Keratinocyte (primary cell): ENCODE data around the gene FAM209B. TPM values are rescaled to one million over a fixed set of nuclear protein-coding genes. Genes with fewer than 3 reads are reported as not detected.

Source experiments
- DNase-seq: peaks from one replicate; pipeline ENCODE4 v3.0.0-alpha.2; 2011; ENCODE audit warnings: low read depth, missing footprints, low spot score
- FAIRE-seq: peaks from 2 replicates; lab custom pipeline; 2011; peaks lifted over from hg19 to GRCh38; lab: Jason Lieb, UNC
- H2AFZ ChIP-seq: 2 replicates; pipeline ENCODE4 v1.6.0; 2012; ENCODE audit warnings: low read length, control low read depth, inconsistent platforms; ENCODE audit not compliant: control insufficient read depth
- H3K27ac ChIP-seq: 2 replicates; pipeline ENCODE4 v1.5.1; 2011; ENCODE audit warnings: low read length; ENCODE audit not compliant: control insufficient read depth, insufficient read depth
- H3K27me3 ChIP-seq: 3 replicates; pipeline ENCODE4 v1.6.0; 2011; ENCODE audit warnings: low read length; ENCODE audit not compliant: control insufficient read depth, insufficient read depth; ENCODE audit errors: extremely low read depth
- H3K36me3 ChIP-seq, 2 experiments: 2 replicates in 1 of 2; 3 replicates in 1 of 2; pipeline ENCODE4 v1.5.1; 2011; ENCODE audit warnings: low read length in 2 of 2, mild to moderate bottlenecking in 1 of 2; ENCODE audit not compliant: control insufficient read depth in 2 of 2, insufficient read depth in 2 of 2; ENCODE audit errors: extremely low read depth in 1 of 2
- H3K4me1 ChIP-seq: 3 replicates; pipeline ENCODE4 v1.5.1; 2011; ENCODE audit warnings: low read length; ENCODE audit not compliant: control insufficient read depth, insufficient read depth; ENCODE audit errors: extremely low read depth
- H3K4me2 ChIP-seq: 3 replicates; pipeline ENCODE4 v1.6.0; 2011; ENCODE audit warnings: low read depth, low read length; ENCODE audit not compliant: control insufficient read depth, insufficient read depth; ENCODE audit errors: extremely low read depth
- H3K4me3 ChIP-seq, 3 experiments: fragments of 200-600 bp in 1 of 3; sonication (generic) in 1 of 3; 2 replicates in 2 of 3; 3 replicates in 1 of 3; pipeline ENCODE4 v1.5.1; 2011 to 2016; ENCODE audit warnings: low read length in 3 of 3, mild to moderate bottlenecking in 3 of 3, control low read depth in 2 of 3, inconsistent platforms in 1 of 3, low read depth in 1 of 3, mixed read lengths in 1 of 3, mixed run types in 1 of 3, moderate library complexity in 1 of 3; ENCODE audit not compliant: control insufficient read depth in 2 of 3, insufficient read depth in 2 of 3; ENCODE audit errors: extremely low read depth in 1 of 3
- H3K79me2 ChIP-seq: 2 replicates; pipeline ENCODE4 v1.6.0; 2012; ENCODE audit warnings: low read length; ENCODE audit not compliant: control insufficient read depth, insufficient read depth
- H3K9ac ChIP-seq: 3 replicates; pipeline ENCODE4 v1.6.0; 2011; ENCODE audit warnings: low read length; ENCODE audit not compliant: control insufficient read depth, insufficient read depth; ENCODE audit errors: extremely low read depth
- H3K9me1 ChIP-seq: 3 replicates; pipeline ENCODE4 v1.6.0; 2011; ENCODE audit warnings: low read length; ENCODE audit not compliant: control insufficient read depth, insufficient read depth; ENCODE audit errors: extremely low read depth
- H3K9me3 ChIP-seq: 2 replicates; pipeline ENCODE4 v1.5.1; 2012; ENCODE audit warnings: low read depth, low read length; ENCODE audit not compliant: control insufficient read depth
- H4K20me1 ChIP-seq: 3 replicates; pipeline ENCODE4 v1.6.0; 2011; ENCODE audit warnings: low read length; ENCODE audit not compliant: control insufficient read depth, insufficient read depth; ENCODE audit errors: extremely low read depth
- CTCF ChIP-seq, 3 experiments: IDR thresholded peaks in 1 of 3; conservative IDR thresholded peaks in 1 of 3; optimal IDR thresholded peaks in 1 of 3; 2 replicates in 2 of 3; 3 replicates in 1 of 3; pipeline versions ENCODE3 to v1.5.1; 2011; ENCODE audit warnings: low read length in 3 of 3, mild to moderate bottlenecking in 3 of 3, moderate library complexity in 2 of 3, control low read depth in 1 of 3, inconsistent platforms in 1 of 3; ENCODE audit not compliant: insufficient read depth in 2 of 3; ENCODE audit errors: extremely low read depth in 1 of 3
- EZH2 ChIP-seq: IDR thresholded peaks from one replicate; pipeline ENCODE4 v1.6.1; 2012; ENCODE audit warnings: inconsistent platforms, mild to moderate bottlenecking, low read length, moderate library complexity
- dilution Hi-C: fragments of 300-500 bp; cut with MboI; formaldehyde crosslinking; loops from one replicate; pipeline ENCODE4 v1.7.0; 2020; ENCODE audit warnings: low sequenced_read_pairs; ENCODE audit not compliant: extremely low pct_ligation_motif_present
- polyA plus RNA-seq, 5 experiments: library from polyadenylated mRNA; depleted of rRNA in 3 of 5; stranded (reverse) in 3 of 5; stranded (forward) in 1 of 5; unstranded in 1 of 5; fragments of >200 nt; gene quantifications; 1 replicate in 1 of 5; 2 replicates in 3 of 5; 3 replicates in 1 of 5; pipeline versions ENCODE4 v1.2.1 to v1.2.3, GENCODE V29; 2011 to 2012; ENCODE audit warnings: missing spikeins in 2 of 5, low read depth in 1 of 5, low replicate concordance in 1 of 5

The FAM209B gene
- polyA plus RNA-seq, 1 donor (not counting 4 experiments of a cell fraction or from before 2014, with no cell fraction given), result 0.38 TPM

GRCh38 chr20:56501116-56501515 is 31.9 kb upstream of the FAM209B start:
- no peak overlapping the region for H3K27ac ChIP-seq
- peaks cover 3 to 7% of the 10 kb centered on the region in 2 experiments for H3K36me3 ChIP-seq
- no peaks in the 10 kb centered on the region for H3K4me1 ChIP-seq
- peaks cover 4% of the 10 kb centered on the region for H3K79me2 ChIP-seq
- no peak overlapping the region for H3K4me2 ChIP-seq
- FAIRE-seq (no peak), DNase-seq (no peak)
- TF ChIP-seq CTCF (optimal IDR thresholded peaks at IDR 0.05 in 1 of 3, IDR thresholded peaks at IDR 0.05 in 1 of 3, conservative IDR thresholded peaks at IDR 0.05 in 1 of 3; ENCODE audit: extremely low read depth in 1 of 3, insufficient read depth in 2 of 3, low read length in 3 of 3) (no peak), EZH2 (no peak)
- no peak overlapping the region for H3K4me3 ChIP-seq
- H2AFZ ChIP-seq, result no peak overlapping the region
- no peak overlapping the region for H3K9ac ChIP-seq
- dilution Hi-C loops, result no loop called here
- H3K27me3 ChIP-seq, result no peaks in the 10 kb centered on the region
- H3K9me1 ChIP-seq, result peaks cover 2% of the 10 kb centered on the region
- no peaks in the 10 kb centered on the region for H4K20me1 ChIP-seq
- no peaks in the 10 kb centered on the region for H3K9me3 ChIP-seq

DNA sequence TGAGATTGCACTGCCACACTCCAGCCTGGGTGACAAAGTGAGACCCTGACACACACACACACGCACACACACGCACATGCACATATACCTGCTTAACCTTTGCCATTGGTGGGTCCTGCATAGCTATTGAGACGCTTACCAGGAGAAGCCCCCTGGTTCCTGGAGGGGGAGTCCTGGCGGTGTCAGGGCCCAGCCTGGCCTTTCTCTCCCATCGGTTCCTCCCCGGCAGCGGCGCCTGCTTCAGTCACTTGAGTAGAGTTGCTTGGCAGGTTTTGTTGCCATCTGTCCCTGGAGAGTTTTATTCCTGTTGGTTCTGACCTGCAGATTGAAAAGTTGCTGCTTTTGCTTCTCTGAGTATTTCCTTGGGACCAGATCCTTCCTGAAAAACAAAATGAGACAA is 29.1 kb upstream of the FAM209B start:
- Histone ChIP-seq H3K4me3 (no peak overlapping the region), H3K4me2 (no peak overlapping the region)

More for the DNA sequence above, 29.1 kb upstream of the FAM209B start:
- DNase-seq (no peak), FAIRE-seq (no peak)
- peaks cover 3 to 10% of the 10 kb centered on the region in 2 experiments for H3K36me3 ChIP-seq
- H2AFZ ChIP-seq, result no peak overlapping the region
- H3K9me1 ChIP-seq, result peaks cover 2% of the 10 kb centered on the region
- no peaks in the 10 kb centered on the region for H3K4me1 ChIP-seq
- no peak overlapping the region for H3K9ac ChIP-seq
- no peaks in the 10 kb centered on the region for H4K20me1 ChIP-seq
- H3K9me3 ChIP-seq, result no peaks in the 10 kb centered on the region
- H3K79me2 ChIP-seq, result peaks cover 4% of the 10 kb centered on the region
- dilution Hi-C loops, result no loop called here
- TF ChIP-seq CTCF (optimal IDR thresholded peaks at IDR 0.05 in 1 of 3, IDR thresholded peaks at IDR 0.05 in 1 of 3, conservative IDR thresholded peaks at IDR 0.05 in 1 of 3; ENCODE audit: extremely low read depth in 1 of 3, insufficient read depth in 2 of 3, low read length in 3 of 3) (no peak), EZH2 (no peak)
- H3K27me3 ChIP-seq, result no peaks in the 10 kb centered on the region
- no peak overlapping the region for H3K27ac ChIP-seq
